Measurements from ENCODE around the gene GNPAT. TPM values are rescaled to one million over a fixed set of nuclear protein-coding genes. Genes with fewer than 3 reads are reported as not detected.
A peak's percentile ranks its signal among the peaks of the same experiment; 100 is the strongest.
"Not testable (repeated sequence)": the region's sequence is repeated elsewhere in the genome, so short reads cannot be mapped to it uniquely, and the experiment has no call there.

The GNPAT gene
- total RNA-seq, 4 donors from 2014 or later: 31.0 to 61.9 (median 45.6) TPM

DNA sequence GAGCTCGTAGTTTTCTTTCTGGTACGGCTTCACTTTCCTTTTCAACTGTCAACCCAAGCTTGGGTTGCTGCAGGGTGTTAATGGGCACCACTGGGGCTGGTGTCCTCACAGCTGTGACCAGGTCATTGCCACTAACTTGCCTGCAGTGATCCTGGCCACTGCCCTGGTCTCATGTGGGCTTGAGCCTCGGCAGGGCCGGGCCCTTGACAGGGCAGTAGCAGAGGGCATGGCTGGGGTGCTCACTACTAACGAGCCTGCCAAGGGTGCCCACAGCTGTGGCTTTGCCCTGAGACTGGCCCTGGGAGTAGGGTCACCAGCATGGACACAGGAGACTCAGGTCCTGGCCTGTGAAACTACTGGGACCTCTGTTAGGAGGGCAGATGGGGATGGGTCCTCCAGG is 31.5 kb upstream of the GNPAT start:
- TF ChIP-seq, protein P1, sequence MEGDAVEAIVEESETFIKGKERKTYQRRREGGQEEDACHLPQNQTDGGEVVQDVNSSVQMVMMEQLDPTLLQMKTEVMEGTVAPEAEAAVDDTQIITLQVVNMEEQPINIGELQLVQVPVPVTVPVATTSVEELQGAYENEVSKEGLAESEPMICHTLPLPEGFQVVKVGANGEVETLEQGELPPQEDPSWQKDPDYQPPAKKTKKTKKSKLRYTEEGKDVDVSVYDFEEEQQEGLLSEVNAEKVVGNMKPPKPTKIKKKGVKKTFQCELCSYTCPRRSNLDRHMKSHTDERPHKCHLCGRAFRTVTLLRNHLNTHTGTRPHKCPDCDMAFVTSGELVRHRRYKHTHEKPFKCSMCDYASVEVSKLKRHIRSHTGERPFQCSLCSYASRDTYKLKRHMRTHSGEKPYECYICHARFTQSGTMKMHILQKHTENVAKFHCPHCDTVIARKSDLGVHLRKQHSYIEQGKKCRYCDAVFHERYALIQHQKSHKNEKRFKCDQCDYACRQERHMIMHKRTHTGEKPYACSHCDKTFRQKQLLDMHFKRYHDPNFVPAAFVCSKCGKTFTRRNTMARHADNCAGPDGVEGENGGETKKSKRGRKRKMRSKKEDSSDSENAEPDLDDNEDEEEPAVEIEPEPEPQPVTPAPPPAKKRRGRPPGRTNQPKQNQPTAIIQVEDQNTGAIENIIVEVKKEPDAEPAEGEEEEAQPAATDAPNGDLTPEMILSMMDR (IDR thresholded peaks at IDR 0.05): no peak
- no peak for TF ChIP-seq POLR2A (IDR thresholded peaks at IDR 0.05)
- DNase-seq: peak in 1 of 3 donors; percentile 33
- H3K27ac ChIP-seq: no peak overlapping the region
- H3K4me1 ChIP-seq: peaks cover 0 to 9% (median 0%) of the 10 kb centered on the region in 4 donors
- H3K36me3 ChIP-seq: no peaks in the 10 kb centered on the region
- no peaks in the 10 kb centered on the region for H3K9me3 ChIP-seq
- no peaks in the 10 kb centered on the region for H3K27me3 ChIP-seq
- no peak overlapping the region for H3K4me3 ChIP-seq

DNA sequence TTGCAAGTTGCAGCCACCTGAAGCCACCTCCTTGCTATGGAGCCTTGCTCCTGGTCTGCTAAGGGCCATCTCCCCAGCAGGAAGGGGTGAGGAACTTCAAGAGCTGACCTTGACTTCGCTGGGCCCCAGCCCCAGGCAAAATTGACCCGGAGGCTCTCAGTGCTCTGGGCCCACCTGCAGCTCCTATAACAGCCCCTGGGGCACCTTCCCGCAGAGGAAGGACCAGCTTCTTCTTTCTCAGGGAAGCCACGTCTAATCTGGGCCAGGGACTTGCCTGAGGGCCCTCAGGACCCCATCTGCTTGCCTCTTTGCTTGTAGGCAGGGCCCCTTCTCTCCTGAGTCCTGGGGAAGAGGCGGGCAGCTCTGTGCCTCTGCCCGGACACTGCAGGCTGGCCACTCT is 30.9 kb upstream of the GNPAT start:
- peaks cover 0 to 9% (median 0%) of the 10 kb centered on the region in 4 donors for H3K4me1 ChIP-seq
- no peak overlapping the region for H3K27ac ChIP-seq
- H3K27me3 ChIP-seq: no peaks in the 10 kb centered on the region
- no peak for TF ChIP-seq POLR2A (IDR thresholded peaks at IDR 0.05)
- TF ChIP-seq, protein P1 (IDR thresholded peaks at IDR 0.05): no peak
- no peak overlapping the region for H3K4me3 ChIP-seq
- no peaks in the 10 kb centered on the region for H3K36me3 ChIP-seq
- H3K9me3 ChIP-seq: no peaks in the 10 kb centered on the region
- DNase-seq: peak in 1 of 3 donors; percentile 29

DNA sequence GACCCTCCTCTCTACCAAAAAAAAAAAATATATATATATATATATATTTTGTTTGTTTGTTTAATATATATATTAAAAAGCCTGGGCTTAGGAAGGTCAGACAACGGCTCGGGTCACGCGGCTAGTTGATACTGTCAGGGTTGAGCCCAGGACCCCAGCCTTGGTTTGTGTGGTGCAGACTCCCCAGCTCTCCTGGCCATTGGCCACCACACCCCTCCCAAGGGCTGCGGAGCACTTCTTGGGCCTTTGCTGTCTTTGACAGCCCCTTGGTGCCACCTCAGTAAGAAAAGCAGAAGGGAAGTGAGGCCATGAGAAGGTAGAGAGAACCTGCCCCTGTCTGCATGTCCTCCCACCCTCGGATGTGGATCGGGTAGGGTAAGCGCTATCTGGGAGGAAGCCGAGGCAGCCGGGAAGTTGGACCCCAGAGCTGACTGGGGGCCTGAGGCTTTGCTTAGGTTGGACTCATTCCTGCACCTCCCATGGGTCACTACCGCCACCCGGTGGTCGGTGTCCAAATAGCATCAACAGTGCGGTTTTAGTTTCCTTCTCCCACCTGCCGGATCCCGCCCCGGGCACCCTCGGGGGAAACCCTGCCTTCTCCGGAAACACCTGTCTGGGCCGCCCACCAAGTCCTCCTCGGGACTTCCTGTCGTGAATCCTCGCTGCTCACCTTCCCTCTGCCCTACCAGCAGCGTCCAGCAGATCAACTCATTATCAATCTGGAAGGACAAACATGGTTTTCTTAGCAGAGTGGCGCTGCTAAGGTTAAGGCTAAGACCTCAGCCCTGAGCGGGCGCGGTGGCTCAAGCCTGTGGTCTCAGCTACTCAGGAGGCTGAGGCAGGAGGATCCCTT is 29.8 kb upstream of the GNPAT start:
- no peak for TF ChIP-seq POLR2A (IDR thresholded peaks at IDR 0.05)
- TF ChIP-seq, protein P1 (IDR thresholded peaks at IDR 0.05): peak; percentile 59 to 97 (median 88)
- Histone ChIP-seq H3K4me3 (peak overlapping the region; percentile 23 to 61 (median 44)), H3K9me3 (no peaks in the 10 kb centered on the region), H3K27ac (peak overlapping the region in 2 of 4 donors; percentile 32 to 57), H3K36me3 (no peaks in the 10 kb centered on the region), H3K27me3 (no peaks in the 10 kb centered on the region), H3K4me1 (peaks cover 0 to 9% (median 0%) of the 10 kb centered on the region in 4 donors)
- peak; percentile 92 to 96 (median 92) for DNase-seq

DNA sequence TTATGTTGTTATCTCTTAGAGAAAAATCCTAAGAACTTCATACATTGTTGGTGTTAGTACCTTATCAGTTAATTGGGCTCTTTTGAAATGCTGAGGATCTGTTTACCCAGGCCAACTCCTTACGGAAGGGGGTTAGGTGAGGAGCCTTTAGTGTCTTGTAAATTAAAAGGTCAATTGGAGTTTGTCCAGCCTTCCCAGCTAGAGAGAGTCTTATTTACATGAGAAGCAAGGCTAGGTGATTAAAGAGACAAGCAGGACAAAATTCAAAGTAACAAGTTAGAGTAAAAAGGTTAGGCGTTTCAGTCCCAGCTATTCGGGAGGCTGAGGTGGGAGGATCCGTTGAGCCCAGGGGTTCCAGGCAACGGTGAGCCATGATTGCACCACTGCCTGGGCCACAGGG is 28.7 kb upstream of the GNPAT start:
- not testable (repeated sequence) for H3K9me3 ChIP-seq, H3K36me3 ChIP-seq, H3K4me1 ChIP-seq, H3K27me3 ChIP-seq
- DNase-seq: peak in 1 of 3 donors; percentile 44
- Histone ChIP-seq H3K4me3 (peak overlapping the region in 1 of 4 donors; percentile 59), H3K27ac (peak overlapping the region in 1 of 4 donors; percentile 57)

DNA sequence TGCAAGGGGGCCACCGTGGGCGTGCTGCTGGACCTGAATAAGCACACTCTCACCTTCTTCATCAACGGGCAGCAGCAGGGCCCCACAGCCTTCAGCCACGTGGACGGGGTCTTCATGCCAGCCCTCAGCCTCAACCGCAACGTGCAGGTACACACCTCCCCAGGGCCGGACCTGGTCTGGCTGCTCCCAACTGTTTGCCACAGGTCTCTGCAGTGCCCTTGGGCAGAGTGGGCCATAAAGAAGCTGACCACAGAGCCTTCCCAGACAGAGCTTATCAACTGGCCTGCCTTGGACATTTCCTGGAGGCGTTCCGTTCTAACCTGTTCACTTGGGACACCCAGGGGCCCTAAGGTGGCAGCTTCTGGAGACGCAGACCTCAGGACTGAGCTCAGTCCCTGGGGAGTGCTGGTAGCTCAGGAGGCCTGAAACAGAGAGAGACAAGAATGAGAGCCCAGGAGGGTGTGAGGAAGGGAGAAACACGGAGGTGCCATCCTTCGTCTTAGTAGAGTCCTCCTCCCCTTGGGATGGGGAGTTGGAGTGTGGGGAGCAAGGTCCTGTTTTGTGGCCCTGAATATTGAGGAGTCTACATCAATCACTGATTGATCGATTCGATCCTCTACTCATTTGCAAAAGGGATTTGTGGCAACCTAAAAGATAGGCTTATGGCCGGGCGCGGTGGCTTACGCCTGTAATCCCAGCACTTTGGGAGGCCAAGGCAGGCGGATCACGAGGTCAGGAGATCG is 27.0 kb upstream of the GNPAT start:
- H3K4me1 ChIP-seq: peaks cover 0 to 9% (median 0%) of the 10 kb centered on the region in 4 donors
- H3K27me3 ChIP-seq: no peaks in the 10 kb centered on the region
- no peaks in the 10 kb centered on the region for H3K9me3 ChIP-seq
- no peaks in the 10 kb centered on the region for H3K36me3 ChIP-seq
- no peak overlapping the region for H3K4me3 ChIP-seq
- H3K27ac ChIP-seq: no peak overlapping the region
- peak in 1 of 3 donors; percentile 24 for DNase-seq
- TF ChIP-seq, protein P1 (IDR thresholded peaks at IDR 0.05): no peak
- TF ChIP-seq POLR2A (IDR thresholded peaks at IDR 0.05): no peak

Measured in Peyer's patch (tissue), 4 donors.